Measurements from ENCODE around the gene BSND.
A peak's percentile ranks its signal among the peaks of the same experiment; 100 is the strongest.
"Not testable (repeated sequence)": the region's sequence is repeated elsewhere in the genome, so short reads cannot be mapped to it uniquely, and the experiment has no call there.

BSND gene

DNA sequence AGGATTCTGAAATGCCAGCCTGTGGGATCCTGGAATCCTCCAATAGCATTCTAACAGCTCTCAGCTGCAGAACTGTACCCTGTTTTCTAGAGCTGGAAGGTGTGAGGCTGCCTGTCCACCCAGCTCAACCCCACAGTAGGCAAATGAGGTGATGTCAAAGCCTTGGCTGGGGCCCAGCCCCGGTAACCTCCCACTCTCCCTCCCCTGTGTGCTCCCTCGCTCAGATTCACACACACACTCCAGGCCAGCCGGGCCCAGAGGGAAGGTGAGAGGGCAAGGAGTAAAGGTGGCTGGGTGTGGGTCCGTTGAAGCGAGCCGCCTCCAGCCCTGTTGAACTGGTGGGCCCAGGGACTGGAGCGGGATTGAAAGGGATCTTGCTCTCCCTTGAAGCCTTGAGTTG lies at the start of gene BSND:
Gene BSND, plus strand, starts transcription at position 257 of the 400 bp plus-strand sequence. CDS start 254 bp downstream, outside the sequence.
- Mint-ChIP-seq H3K27me3 (peaks cover 35 to 50% of the 10 kb centered on the region in 2 donors), H3K4me1 (peaks cover 8 to 12% of the 10 kb centered on the region in 2 donors), H3K27ac (no peak within 1 kb of the TSS), H3K4me3 (no peak within 1 kb of the TSS), H3K9me3 (no peaks in the 10 kb centered on the region), H3K36me3 (no peaks in the 10 kb centered on the region)
- DNase-seq, result no peak
- ATAC-seq (replicated peaks), result no peak

DNA sequence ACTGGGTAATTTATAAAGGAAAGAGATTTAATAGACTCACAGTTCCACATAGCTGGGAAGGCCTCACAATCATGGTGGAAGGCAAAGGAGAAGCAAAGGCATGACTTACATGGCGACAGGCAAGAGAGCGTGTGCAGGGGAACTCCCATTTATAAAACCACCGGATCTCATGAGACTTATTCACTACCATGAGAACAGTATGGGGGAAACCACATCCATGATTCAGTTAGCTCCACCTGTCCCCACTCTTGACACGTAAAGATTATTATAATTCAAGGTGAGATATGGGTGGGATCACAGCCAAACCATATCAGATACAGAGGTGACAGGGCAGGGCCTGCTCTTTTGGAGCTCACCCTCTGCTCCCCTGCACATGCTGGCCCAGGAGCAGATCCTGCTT lies 49.7 kb upstream of the BSND start:
- peak in 1 of 2 donors; percentile 30 for ATAC-seq (replicated peaks)
- Mint-ChIP-seq H3K27ac (no peak overlapping the region), H3K27me3 (peaks cover 24 to 27% of the 10 kb centered on the region in 2 donors), H3K4me1 (peaks cover 10 to 16% of the 10 kb centered on the region in 2 donors), H3K9me3 (no peaks in the 10 kb centered on the region), H3K4me3 (no peak overlapping the region), H3K36me3 (no peaks in the 10 kb centered on the region)
- DNase-seq, result no peak

DNA sequence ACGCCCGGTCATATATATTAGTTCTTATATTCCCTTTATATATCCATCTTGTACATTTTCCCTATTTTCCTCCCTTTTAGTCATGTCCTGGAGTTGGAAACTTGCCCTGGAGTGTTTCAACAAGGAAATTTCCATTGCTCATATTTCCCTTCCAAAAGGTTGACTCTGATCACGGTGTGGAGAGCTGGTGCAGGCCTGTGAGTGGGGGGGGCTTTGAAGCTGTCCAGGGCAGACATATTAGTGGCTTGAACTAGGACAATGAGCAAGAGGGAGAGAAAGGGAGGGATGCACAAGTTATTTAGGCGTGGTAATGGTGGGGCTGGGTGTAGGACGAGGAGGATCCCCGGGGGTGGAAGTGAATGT lies 48.7 kb upstream of the BSND start:
- H3K36me3 Mint-ChIP-seq, result no peaks in the 10 kb centered on the region
- peaks cover 26 to 27% of the 10 kb centered on the region in 2 donors for H3K27me3 Mint-ChIP-seq
- H3K4me1 Mint-ChIP-seq, result peaks cover 9 to 14% of the 10 kb centered on the region in 2 donors
- ATAC-seq (replicated peaks) (no peak), DNase-seq (no peak)
- no peak overlapping the region for H3K4me3 Mint-ChIP-seq
- H3K27ac Mint-ChIP-seq, result no peak overlapping the region
- H3K9me3 Mint-ChIP-seq, result no peaks in the 10 kb centered on the region

DNA sequence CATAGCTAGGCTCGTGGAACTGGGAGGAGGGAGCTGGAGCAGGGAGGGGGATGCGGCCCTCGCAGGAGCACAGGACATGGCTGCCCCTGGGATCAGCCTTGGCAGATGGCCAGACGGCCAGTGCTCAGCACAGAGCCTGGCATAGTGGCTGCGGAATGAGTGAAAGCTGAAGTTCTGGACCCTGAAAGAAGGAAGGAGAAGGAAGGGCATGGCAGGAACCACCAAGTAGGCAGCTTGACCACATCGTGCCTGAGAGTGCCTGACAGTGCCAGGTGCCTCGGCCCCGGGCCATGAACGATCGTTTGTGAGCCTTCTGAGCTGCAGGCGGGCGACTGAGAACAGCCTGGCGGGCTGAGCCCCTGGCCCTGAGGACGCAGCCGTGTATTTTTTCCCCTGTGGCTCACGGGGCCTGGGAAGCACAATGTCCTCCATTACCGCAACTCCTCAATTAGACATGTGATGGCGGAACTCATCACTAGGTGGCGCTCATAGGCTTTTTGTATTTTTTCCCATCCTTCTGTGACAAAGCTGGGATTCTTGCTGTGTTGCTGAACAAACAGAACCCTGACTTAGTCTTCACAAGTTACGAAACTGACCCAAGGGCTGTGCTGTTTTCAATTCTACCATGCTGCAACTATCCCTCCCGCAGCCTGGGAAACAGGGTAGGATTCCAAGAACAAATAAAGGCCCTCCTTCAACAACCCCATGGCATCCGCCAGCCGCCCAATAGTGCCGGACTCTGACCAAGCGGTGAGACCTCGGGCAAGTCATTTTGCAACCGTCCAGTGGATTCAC lies 48.2 kb upstream of the BSND start:
- Mint-ChIP-seq H3K4me1 (peaks cover 7 to 8% of the 10 kb centered on the region in 2 donors), H3K4me3 (no peak overlapping the region), H3K9me3 (no peaks in the 10 kb centered on the region), H3K36me3 (no peaks in the 10 kb centered on the region), H3K27ac (no peak overlapping the region), H3K27me3 (peaks cover 21 to 23% of the 10 kb centered on the region in 2 donors)
- ATAC-seq (replicated peaks) (peak; percentile 66 to 72), DNase-seq (peak; percentile 41)

DNA sequence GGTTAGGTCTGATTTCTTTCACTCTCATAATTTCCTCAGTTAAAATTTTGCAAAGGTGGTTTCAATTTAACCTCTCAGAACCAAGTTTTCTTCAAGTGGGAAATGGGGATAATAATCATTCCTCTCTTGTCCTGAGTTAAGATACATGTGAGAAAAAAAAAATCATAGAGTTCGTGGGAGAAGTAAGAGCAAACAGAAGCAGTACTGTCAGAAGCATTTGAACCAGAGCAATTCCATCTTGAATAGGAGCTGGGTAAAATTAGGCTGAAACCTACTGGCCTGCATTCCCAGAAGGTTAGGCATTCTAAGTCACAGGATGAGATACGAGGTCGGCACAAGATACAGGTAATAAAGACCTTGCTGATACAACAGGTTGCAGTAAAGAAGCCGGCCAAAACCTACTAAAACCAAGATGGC lies 46.9 kb upstream of the BSND start:
- no peak for DNase-seq
- ATAC-seq (replicated peaks), result no peak
- no peak overlapping the region for H3K27ac Mint-ChIP-seq
- no peak overlapping the region for H3K4me3 Mint-ChIP-seq
- H3K4me1 Mint-ChIP-seq, result peaks cover 7% of the 10 kb centered on the region in 2 donors
- H3K9me3 Mint-ChIP-seq, result no peaks in the 10 kb centered on the region
- peaks cover 20% of the 10 kb centered on the region in 2 donors for H3K27me3 Mint-ChIP-seq
- no peaks in the 10 kb centered on the region for H3K36me3 Mint-ChIP-seq

DNA sequence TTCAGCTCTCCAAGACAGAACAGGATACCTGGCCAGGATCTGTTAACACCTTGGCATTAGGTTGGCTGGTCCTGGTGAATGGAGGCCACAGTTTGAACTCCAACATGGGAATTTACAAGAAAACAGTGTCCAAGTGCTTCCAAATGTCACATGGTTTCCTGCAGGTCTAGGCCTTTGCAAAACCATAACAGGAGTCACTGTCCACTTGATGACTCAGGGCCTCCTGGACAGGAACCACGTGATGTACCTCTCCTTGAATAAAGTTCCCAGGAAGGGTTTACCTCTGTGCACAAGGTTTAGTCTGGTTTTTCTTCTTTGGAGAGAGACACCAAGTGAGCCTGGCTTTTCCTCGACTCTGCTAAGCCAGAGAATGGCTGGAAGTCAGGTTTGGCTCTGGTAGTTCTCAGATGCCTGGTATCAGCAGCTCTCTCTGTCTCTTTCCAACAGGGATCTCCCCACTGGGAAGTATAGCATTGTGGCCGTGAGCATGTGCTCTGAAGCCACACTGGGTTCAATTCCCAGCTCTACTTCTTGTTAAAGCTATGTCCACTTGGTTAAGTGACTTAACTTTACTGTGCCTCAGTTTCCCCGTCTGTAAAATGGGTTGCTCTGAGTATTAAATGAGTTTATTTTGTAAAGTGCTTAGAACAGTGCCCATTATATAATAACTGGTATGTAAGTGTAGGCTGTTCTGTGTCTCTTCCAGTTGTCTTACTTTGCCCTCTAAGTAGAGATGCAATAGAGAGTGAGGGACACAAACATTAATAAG lies 45.6 kb upstream of the BSND start:
- no peak for DNase-seq
- ATAC-seq (replicated peaks), result no peak
- peaks cover 7% of the 10 kb centered on the region in 2 donors for H3K4me1 Mint-ChIP-seq
- H3K9me3 Mint-ChIP-seq, result peaks cover 6 to 9% of the 10 kb centered on the region in 2 donors
- peaks cover 20 to 23% of the 10 kb centered on the region in 2 donors for H3K27me3 Mint-ChIP-seq
- H3K36me3 Mint-ChIP-seq, result no peaks in the 10 kb centered on the region
- no peak overlapping the region for H3K4me3 Mint-ChIP-seq
- no peak overlapping the region for H3K27ac Mint-ChIP-seq

DNA sequence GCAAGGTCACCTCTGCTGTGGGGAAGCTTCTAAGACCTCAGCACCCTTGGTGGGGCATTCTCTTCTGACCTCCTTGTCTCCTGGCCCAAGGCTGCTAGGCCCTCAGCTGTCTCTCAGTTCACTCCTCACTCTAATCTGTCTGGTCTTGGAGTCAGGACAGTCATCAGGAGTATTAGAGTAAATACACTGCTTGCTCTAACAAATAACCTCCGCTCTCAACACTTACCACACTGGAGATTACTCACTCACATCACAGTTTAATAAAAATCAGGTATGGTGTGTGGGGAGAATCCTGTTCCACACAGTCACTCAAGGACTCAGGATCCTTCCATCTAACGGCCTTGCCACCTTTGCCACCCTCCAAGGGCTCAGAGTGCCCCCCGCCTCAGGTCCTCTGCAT lies 44.9 kb upstream of the BSND start:
- Mint-ChIP-seq H3K4me1 (peaks cover 6 to 7% of the 10 kb centered on the region in 2 donors), H3K36me3 (no peaks in the 10 kb centered on the region), H3K27ac (no peak overlapping the region), H3K9me3 (peaks cover 7 to 9% of the 10 kb centered on the region in 2 donors), H3K4me3 (no peak overlapping the region), H3K27me3 (peaks cover 20 to 23% of the 10 kb centered on the region in 2 donors)
- DNase-seq, result no peak
- ATAC-seq (replicated peaks), result no peak

DNA sequence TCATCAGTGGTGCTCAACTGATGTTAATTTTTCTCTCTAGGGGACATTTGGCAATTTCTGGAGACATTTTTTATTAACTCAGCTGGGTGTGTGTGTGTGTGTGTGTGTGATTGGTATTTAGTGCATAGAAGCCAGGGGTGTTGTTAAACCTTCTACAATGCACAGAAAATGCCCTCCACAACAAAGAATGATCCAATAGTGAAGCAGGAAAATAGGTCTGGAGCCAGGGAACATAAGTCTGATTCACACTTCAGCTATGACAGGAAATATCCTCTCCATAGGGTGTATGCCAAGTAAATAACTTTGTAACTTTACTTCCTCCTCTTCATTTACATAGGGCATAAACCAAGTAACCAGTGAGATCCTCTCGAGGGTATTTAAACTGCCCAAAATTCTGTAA lies 43.4 kb upstream of the BSND start:
- no peak overlapping the region for H3K4me3 Mint-ChIP-seq
- H3K27me3 Mint-ChIP-seq, result peaks cover 14 to 17% of the 10 kb centered on the region in 2 donors
- H3K27ac Mint-ChIP-seq, result no peak overlapping the region
- H3K4me1 Mint-ChIP-seq, result peaks cover 2% of the 10 kb centered on the region in 2 donors
- peaks cover 8 to 9% of the 10 kb centered on the region in 2 donors for H3K9me3 Mint-ChIP-seq
- no peaks in the 10 kb centered on the region for H3K36me3 Mint-ChIP-seq
- ATAC-seq (replicated peaks), result no peak
- DNase-seq, result no peak

DNA sequence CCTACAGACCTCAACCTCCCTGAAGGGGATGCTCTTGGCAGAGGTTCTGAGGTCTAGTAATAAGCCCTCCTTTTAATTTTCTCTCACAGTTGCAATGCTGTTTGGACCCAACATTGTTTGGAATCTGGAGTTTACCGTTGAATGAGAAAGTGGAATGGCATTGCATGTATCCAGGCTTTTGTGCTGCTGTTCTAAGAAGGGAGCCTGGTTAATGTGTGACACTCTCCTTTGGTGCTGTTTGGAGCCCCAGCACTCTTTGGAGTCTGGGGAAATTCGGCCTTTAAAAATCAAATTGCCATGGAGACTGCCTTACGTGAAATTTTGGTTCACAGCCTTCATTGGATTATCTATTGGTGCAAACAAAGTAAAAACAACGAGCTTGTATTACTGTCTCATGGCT lies 42.0 kb upstream of the BSND start:
- Mint-ChIP-seq H3K4me3 (no peak overlapping the region), H3K27me3 (peaks cover 8 to 11% of the 10 kb centered on the region in 2 donors), H3K4me1 (no peaks in the 10 kb centered on the region), H3K27ac (no peak overlapping the region), H3K9me3 (peaks cover 8 to 9% of the 10 kb centered on the region in 2 donors), H3K36me3 (no peaks in the 10 kb centered on the region)
- ATAC-seq (replicated peaks) (no peak), DNase-seq (no peak)

DNA sequence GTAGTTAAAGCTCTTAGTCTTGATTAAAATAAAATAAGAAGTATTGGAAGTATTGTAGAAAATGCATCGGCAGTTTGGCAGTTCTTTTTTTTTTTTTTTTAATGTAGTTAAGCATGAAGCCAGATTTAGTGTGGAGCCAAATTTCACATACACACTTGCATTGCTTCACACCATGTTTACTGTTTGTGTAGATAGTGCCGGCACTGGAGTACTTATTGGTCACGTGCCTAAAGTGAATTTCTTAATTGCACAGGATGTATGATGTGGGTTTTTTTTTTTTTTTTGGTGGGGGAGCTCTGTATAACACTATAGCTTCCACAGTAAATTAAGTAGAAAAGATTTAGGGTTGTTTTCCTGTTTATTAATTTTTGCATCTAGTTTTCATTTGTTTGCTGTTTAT lies 39.5 kb upstream of the BSND start:
- H3K4me1 Mint-ChIP-seq, result no peaks in the 10 kb centered on the region
- DNase-seq (no peak), ATAC-seq (replicated peaks) (no peak)
- H3K27ac Mint-ChIP-seq, result no peak overlapping the region
- H3K9me3 Mint-ChIP-seq, result peaks cover 8 to 9% of the 10 kb centered on the region in 2 donors
- no peaks in the 10 kb centered on the region for H3K36me3 Mint-ChIP-seq
- H3K27me3 Mint-ChIP-seq, result peaks cover 4 to 6% of the 10 kb centered on the region in 2 donors
- H3K4me3 Mint-ChIP-seq, result no peak overlapping the region

DNA sequence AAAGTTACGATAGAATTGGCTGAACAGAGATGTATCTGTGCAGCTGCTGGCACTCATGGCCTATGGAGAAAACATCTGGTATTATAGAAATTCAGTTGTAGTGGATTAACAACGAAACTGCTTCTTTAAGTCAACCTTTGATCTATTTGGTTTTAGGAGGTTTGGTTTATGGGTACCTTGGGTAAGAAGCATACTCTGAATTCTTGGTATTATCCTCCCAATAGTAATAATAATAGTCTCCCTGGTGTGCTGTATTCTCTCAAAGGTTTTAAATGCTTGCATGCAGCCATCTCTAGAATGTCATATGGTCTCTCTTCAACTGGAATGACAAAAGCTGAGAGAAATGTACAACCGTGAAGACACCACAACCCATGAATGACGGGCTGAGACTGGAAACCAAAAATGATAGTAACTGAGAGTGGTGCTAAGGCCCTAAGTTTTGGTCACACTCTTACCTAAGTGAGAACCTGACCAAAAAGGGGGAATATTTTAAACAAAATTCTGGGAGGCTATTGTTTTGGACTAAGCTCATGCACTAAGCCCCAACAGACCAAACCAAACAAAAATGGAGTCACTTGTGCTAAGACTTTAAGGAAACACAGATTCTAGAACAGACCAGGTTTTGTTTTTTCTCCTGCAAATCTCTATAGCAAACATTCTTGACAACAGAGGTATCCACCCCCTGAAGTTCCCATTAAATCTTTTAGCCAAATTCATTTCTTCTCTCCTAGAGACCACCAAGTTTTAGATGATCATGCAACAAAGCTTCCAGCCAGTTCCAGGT lies 35.9 kb upstream of the BSND start:
- H3K36me3 Mint-ChIP-seq, result peaks cover 0 to 3% of the 10 kb centered on the region in 2 donors
- ATAC-seq (replicated peaks), result no peak
- H3K27ac Mint-ChIP-seq, result no peak overlapping the region
- peaks cover 3 to 4% of the 10 kb centered on the region in 2 donors for H3K9me3 Mint-ChIP-seq
- DNase-seq, result no peak
- peaks cover 8 to 13% of the 10 kb centered on the region in 2 donors for H3K4me1 Mint-ChIP-seq
- H3K4me3 Mint-ChIP-seq, result no peak overlapping the region
- H3K27me3 Mint-ChIP-seq, result peaks cover 4% of the 10 kb centered on the region in 2 donors

DNA sequence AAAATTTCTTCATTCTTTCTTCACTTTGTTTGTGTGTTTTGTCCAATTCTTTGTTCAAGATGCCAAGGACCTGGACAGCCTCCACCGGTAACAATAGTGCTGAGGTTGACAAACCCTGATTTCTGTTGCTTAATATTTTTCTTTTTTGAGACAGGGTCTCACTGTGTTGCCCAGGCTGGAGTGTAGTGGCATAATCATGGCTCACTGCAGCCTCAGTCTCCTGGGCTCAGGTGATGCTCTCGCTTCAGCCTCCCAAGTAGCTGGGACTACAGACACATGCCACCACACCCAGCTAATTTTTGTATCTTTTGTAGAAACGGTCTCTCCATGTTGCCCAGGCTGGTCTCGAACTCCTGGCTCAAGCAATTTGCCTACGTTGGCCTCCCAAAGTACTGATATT lies 34.9 kb upstream of the BSND start:
- peaks cover 8 to 13% of the 10 kb centered on the region in 2 donors for H3K4me1 Mint-ChIP-seq
- H3K27me3 Mint-ChIP-seq; ATAC-seq (replicated peaks); H3K4me3 Mint-ChIP-seq; DNase-seq; H3K9me3 Mint-ChIP-seq; H3K27ac Mint-ChIP-seq; H3K36me3 Mint-ChIP-seq: not testable (repeated sequence)

DNA sequence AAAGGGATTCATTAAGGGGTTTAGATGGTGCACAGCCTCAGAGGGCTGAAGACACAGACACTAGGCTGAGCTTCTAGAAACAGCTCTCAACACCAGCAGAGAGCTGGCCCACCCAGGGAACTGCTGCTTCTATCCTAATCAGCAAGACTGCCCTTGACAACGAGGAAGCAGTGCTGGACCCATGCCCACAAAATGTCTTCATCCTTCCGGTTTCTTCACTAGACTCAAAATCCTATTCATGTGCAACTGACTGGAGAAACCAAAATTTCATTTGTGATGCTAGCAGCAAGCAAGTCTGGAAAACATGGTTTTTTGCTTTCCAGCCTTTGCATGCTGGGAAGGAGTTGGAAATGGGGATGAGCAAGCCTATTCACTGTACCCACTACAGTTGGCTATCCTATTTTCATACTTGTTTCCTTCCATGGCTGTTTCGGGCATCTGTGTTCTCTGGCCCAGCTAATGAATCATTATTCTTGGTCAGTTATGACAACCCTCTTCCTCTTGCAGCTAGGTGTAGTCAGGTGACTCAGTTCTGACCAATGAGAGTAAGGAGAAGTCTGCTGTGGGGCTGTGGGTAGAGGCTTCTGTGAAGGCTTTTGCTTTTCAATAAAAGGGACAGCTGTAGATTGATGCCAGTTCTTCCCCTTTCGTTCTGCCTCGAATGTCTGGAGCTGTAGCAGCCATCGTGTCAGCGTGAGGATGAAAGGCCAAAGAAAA lies 33.0 kb upstream of the BSND start:
- Mint-ChIP-seq H3K27ac (peak overlapping the region; percentile 65), H3K9me3 (no peaks in the 10 kb centered on the region), H3K27me3 (peaks cover 13% of the 10 kb centered on the region in 2 donors), H3K36me3 (peaks cover 0 to 7% of the 10 kb centered on the region in 2 donors), H3K4me3 (peak overlapping the region in 1 of 2 donors; percentile 22), H3K4me1 (peaks cover 13 to 14% of the 10 kb centered on the region in 2 donors)
- ATAC-seq (replicated peaks) (peak; percentile 94 to 99), DNase-seq (peak; percentile 52)
